A549 (cell line): ENCODE measurements around the gene CDC45. TPM values are rescaled to one million over a fixed set of nuclear protein-coding genes. Genes with fewer than 3 reads are reported as not detected.
A peak's percentile ranks its signal among the peaks of the same experiment; 100 is the strongest.
"Not testable (repeated sequence)": the region's sequence is repeated elsewhere in the genome, so short reads cannot be mapped to it uniquely, and the experiment has no call there.

Experiments
- ATAC-seq, 2 experiments: fragments of 200-7000 bp in 1 of 2; fragments of >200 bp in 1 of 2; cut with Nextera tagmentation in 1 of 2; cut with Tn5 transposase in 1 of 2; 3 replicates each; pipeline versions ENCODE4 v1.8.0 to v1.9.1; 2018 to 2020; ENCODE audit warnings: mild to moderate bottlenecking in 1 of 2, moderate library complexity in 1 of 2
- CTCF ChIA-PET: fragments of 300-600 bp; sonication (Branson Sonifier 250); formaldehyde crosslinking; extraction: SDS; loops from one replicate; lab custom pipeline; 2021; ENCODE audit warnings: antibody characterized with exemption, inconsistent platforms; lab: Yijun Ruan, JAX
- POLR2A ChIA-PET: fragments of 350-600 bp; formaldehyde crosslinking; extraction: SDS; loops from one replicate; lab custom pipeline; 2021; ENCODE audit warnings: antibody characterized with exemption, inconsistent platforms; lab: Yijun Ruan, JAX
- DNase-seq, 2 experiments: peaks; one replicate each; pipeline versions ENCODE4 v3.0.0 to v3.0.0-alpha.2; 2011 to 2016; ENCODE audit warnings: low read depth in 1 of 2, low spot score in 1 of 2
- FAIRE-seq: peaks from 2 replicates; lab custom pipeline; 2011; peaks lifted over from hg19 to GRCh38; lab: Jason Lieb, UNC
- H3K27ac ChIP-seq, 2 experiments: fragments of >200 bp; sonication (Bioruptor Twin); formaldehyde crosslinking; 3 replicates each; pipeline ENCODE4 v1.5.1; 2016 to 2017
- H3K4me1 ChIP-seq: fragments of >200 bp; sonication (Bioruptor Twin); formaldehyde crosslinking; 3 replicates; pipeline ENCODE4 v1.6.1; 2016
- H3K4me2 ChIP-seq: fragments of >200 bp; sonication (Bioruptor Twin); formaldehyde crosslinking; 3 replicates; pipeline ENCODE4 v1.6.1; 2016
- H3K4me3 ChIP-seq: fragments of >200 bp; sonication (Bioruptor Twin); formaldehyde crosslinking; 3 replicates; pipeline ENCODE4 v1.5.1; 2016
- H3K9me3 ChIP-seq: fragments of >200 bp; sonication (Bioruptor Twin); formaldehyde crosslinking; 3 replicates; pipeline ENCODE4 v1.6.1; 2016
- BHLHE40 ChIP-seq: IDR thresholded peaks from 2 replicates; pipeline ENCODE4 v1.6.1; 2012; ENCODE audit warnings: low read depth, low read length, inconsistent platforms
- CBX2 ChIP-seq: fragments of 200-600 bp; sonication (generic); IDR thresholded peaks from 2 replicates; pipeline ENCODE4 v1.6.1; 2016; ENCODE audit warnings: low read depth, mild to moderate bottlenecking, borderline replicate concordance
- CBX8 ChIP-seq: fragments of 200-600 bp; sonication (generic); IDR thresholded peaks from 2 replicates; pipeline ENCODE4 v1.6.1; 2016
- E2F6 ChIP-seq: IDR thresholded peaks from 2 replicates; pipeline ENCODE4 v1.6.1; 2012; ENCODE audit warnings: low read depth, borderline replicate concordance
- EP300 ChIP-seq, 2 experiments: fragments of >200 bp; sonication (Bioruptor Twin); formaldehyde crosslinking; IDR thresholded peaks; 2 replicates in 1 of 2; 3 replicates in 1 of 2; pipeline ENCODE4 v1.6.1; 2016 to 2017
- HEYL ChIP-seq: fragments of 250-450 bp; sonication (Bioruptor Pico); IDR thresholded peaks from 2 replicates; pipeline ENCODE4 v1.8.0; 2021; ENCODE audit warnings: mild to moderate bottlenecking, moderate library complexity
- HMGXB4 ChIP-seq: fragments of 250-450 bp; sonication (Bioruptor Pico); IDR thresholded peaks from 2 replicates; pipeline ENCODE4 v1.5.0; 2021; ENCODE audit warnings: mild to moderate bottlenecking, moderate library complexity, borderline replicate concordance
- HOXB13 ChIP-seq: fragments of 250-450 bp; sonication (Bioruptor Pico); IDR thresholded peaks from 2 replicates; pipeline ENCODE4 v1.5.0; 2020; ENCODE audit warnings: low read depth, mild to moderate bottlenecking, moderate library complexity
- JUN ChIP-seq, 2 experiments: fragments of >200 bp; sonication (Bioruptor Twin); formaldehyde crosslinking; IDR thresholded peaks; 2 replicates in 1 of 2; 3 replicates in 1 of 2; pipeline ENCODE4 v1.6.1; 2016 to 2017
- KDM1A ChIP-seq: fragments of 200-600 bp; sonication (generic); IDR thresholded peaks from 2 replicates; pipeline ENCODE4 v1.6.1; 2016; ENCODE audit warnings: low read depth, mild to moderate bottlenecking
- NR3C1 ChIP-seq: fragments of >200 bp; sonication (Bioruptor Twin); formaldehyde crosslinking; IDR thresholded peaks from 3 replicates; pipeline ENCODE4 v1.6.1; 2017
- PBX3 ChIP-seq: IDR thresholded peaks from 2 replicates; pipeline ENCODE4 v1.6.1; 2012
- POLR2A ChIP-seq: IDR thresholded peaks from 2 replicates; pipeline ENCODE4 v1.6.1; 2012; ENCODE audit warnings: mild to moderate bottlenecking, low read length
- REST ChIP-seq: fragments of 200-600 bp; sonication (generic); IDR thresholded peaks from 2 replicates; pipeline ENCODE4 v1.6.1; 2016; ENCODE audit warnings: antibody characterized with exemption, mild to moderate bottlenecking, moderate library complexity
- RNF2 ChIP-seq: fragments of 200-600 bp; sonication (generic); IDR thresholded peaks from 2 replicates; pipeline ENCODE4 v1.6.1; 2016; ENCODE audit warnings: low read depth, mild to moderate bottlenecking, antibody characterized with exemption, moderate library complexity, borderline replicate concordance
- TFCP2L1 ChIP-seq: fragments of 250-450 bp; sonication (Bioruptor Pico); IDR thresholded peaks from 2 replicates; pipeline ENCODE4 v1.5.0; 2021; ENCODE audit warnings: mild to moderate bottlenecking
- ZFP36 ChIP-seq: fragments of 450-650 bp; IDR thresholded peaks from 2 replicates; pipeline ENCODE4 v1.6.1; 2014; ENCODE audit warnings: borderline replicate concordance; ENCODE audit not compliant: partially characterized antibody
- WGBS: methylation state at CpG from one replicate; pipeline ENCODE4 v1.1.6; 2017; ENCODE audit errors: missing lambda C conversion rate; 5-methylcytosine and 5-hydroxymethylcytosine counted together
- polyA plus RNA-seq, 4 experiments: library from polyadenylated mRNA; depleted of rRNA in 3 of 4; stranded (reverse); fragments of >200 nt; fragmentation: RNase III in 1 of 4; extraction: RNeasy Plus Mini Kit Qiagen cat#74134 plus additional on column Dnase treatment in 1 of 4; gene quantifications; 2 replicates in 3 of 4; 3 replicates in 1 of 4; pipeline ENCODE4 v1.2.3, GENCODE V29; 2011 to 2017

The CDC45 gene
- polyA plus RNA-seq, 2 of the 4 experiments (the other 2 are of a cell fraction): 47.2 to 51.6 TPM

GRCh38 chr22:19443544-19444211, 36.0 kb upstream of the CDC45 start (continued):
- no peak for TF ChIP-seq BHLHE40
- TF ChIP-seq, all 56 proteins: peak for 0

- CTCF ChIA-PET: interaction anchor here (1.2 to 1.5 kb wide), 3 partner anchors 11 to 12 kb away, joined by 3 to 7 read pairs (median 3); no protein-coding TSS in a partner anchor
- H3K4me1 ChIP-seq: peaks cover 13% of the 10 kb centered on the region; the same call in 2 of the 3 replicates
- H3K27ac ChIP-seq, FAIRE-seq, ATAC-seq, H3K4me2 ChIP-seq, DNase-seq, POLR2A ChIA-PET, H3K9me3 ChIP-seq, H3K4me3 ChIP-seq: not testable (repeated sequence)
- 97% methylated on average over 9 of the region's 9 CpGs for WGBS
These were observed 34.3 kb upstream of the CDC45 start for GRCh38 chr22:19445279-19445982.

GRCh38 chr22:19446603-19447329, 33.0 kb upstream of the CDC45 start:
- ChIA-PET CTCF (interaction anchor here (1.1 kb wide), 1 partner anchor 16 kb away, joined by 3 read pairs; no protein-coding TSS in a partner anchor), POLR2A (interaction anchor here (0.5 to 1.2 kb wide), 2 partner anchors 15 to 134 kb away, joined by 3 to 4 read pairs; no protein-coding TSS in a partner anchor)
- H3K4me1 ChIP-seq: peaks cover 13% of the 10 kb centered on the region; the same call in 2 of the 3 replicates
- ATAC-seq (peak; percentile 34 to 43; a peak in 5 of 6 replicates), DNase-seq (peak in 1 of 2 experiments; percentile 5), FAIRE-seq (no peak)
- WGBS: 47% methylated on average over 16 of the region's 22 CpGs
- TF ChIP-seq JUN (IDR thresholded peaks at IDR 0.05) (no peak), CBX8 (no peak), PBX3 (no peak), TFCP2L1 (CRISPR knock-in tag) (no peak), HOXB13 (CRISPR knock-in tag) (no peak), NR3C1 (no peak), POLR2A (no peak), REST (no peak), KDM1A (no peak), E2F6 (no peak), ZFP36 (no peak), RNF2 (no peak), BHLHE40 (no peak), HMGXB4 (no peak), CBX2 (no peak), EP300 (IDR thresholded peaks at IDR 0.05) (no peak), HEYL (CRISPR knock-in tag) (no peak)
- H3K4me3 ChIP-seq: peak overlapping the region; percentile 66
- peak overlapping the region; percentile 88 to 97 for H3K27ac ChIP-seq
- no peaks in the 10 kb centered on the region for H3K9me3 ChIP-seq
- H3K4me2 ChIP-seq: peak overlapping the region; percentile 86
